D721Med (cell line): Measurements from ENCODE around the gene TRAPPC14.

Experiments used
- DNase-seq: peaks from one replicate; pipeline ENCODE4 v3.0.0; 2011; ENCODE audit warnings: low spot score; ENCODE audit not compliant: insufficient read length
- FAIRE-seq: peaks from 2 replicates; lab custom pipeline; 2011; peaks lifted over from hg19 to GRCh38; lab: Jason Lieb, UNC
- CTCF ChIP-seq: IDR thresholded peaks from 2 replicates; pipeline ENCODE4 v1.5.1; 2012; ENCODE audit warnings: mild to moderate bottlenecking, control low read depth; ENCODE audit not compliant: insufficient read depth; ENCODE audit errors: missing control alignments

The TRAPPC14 gene

GRCh38 chr7:100163006-100163531, 4.5 kb upstream of the TRAPPC14 start:
- TF ChIP-seq CTCF: no peak
- no peak for DNase-seq

DNA sequence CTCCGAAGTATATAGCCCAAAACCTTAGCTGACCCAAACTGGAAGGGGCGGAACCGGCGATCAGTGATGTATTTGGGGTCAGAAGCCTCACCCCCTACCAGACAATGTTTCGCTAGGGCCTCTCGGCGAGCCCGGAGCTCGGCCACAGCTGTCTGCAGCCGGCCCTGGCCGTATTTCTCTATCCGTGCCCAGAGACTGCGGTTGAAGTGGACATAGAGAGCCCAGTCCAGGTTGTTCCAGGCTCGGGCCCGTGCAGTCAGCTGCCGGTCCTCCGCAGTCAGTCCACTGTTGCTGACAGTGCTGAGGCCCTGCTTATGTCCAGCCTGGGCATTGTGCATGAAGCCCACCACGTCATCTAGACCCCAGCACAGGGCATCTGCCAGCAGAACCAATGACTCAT, 1.5 kb upstream of the TRAPPC14 start:
- no peak for DNase-seq
- FAIRE-seq: no peak
- TF ChIP-seq CTCF: no peak

More at GRCh38 chr7:100163006-100163531, 4.5 kb upstream of the TRAPPC14 start:
- no peak for FAIRE-seq

DNA sequence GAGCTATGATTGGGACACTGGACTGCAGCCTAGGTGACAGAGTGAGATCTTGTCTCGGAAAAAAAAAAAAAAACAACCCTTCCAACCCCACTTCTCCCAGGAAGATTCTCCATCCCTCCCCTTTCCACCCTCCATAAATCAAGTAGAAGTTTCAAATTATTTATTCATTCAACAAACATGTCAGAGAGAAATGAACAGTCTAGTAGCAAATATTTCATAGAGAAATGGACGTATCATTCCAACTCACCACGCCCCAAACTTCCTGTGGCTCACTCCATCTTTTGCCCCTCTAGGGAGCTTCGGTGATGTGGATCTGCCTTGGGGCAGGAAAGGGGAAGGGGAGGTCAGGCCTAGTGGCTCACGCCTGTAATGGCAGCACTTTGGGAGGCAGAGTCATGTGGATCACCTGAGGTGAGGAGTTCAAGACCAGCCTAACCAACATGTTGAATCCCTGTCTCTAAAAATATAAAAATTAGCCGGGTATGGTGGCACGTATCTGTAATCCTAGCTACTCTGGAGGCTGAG, 638 bp upstream of the TRAPPC14 start:
- no peak for FAIRE-seq
- no peak for DNase-seq
- no peak for TF ChIP-seq CTCF

- no peak for FAIRE-seq
- TF ChIP-seq CTCF: no peak
- no peak for DNase-seq
These were observed 942 bp downstream of the TRAPPC14 start for GRCh38 chr7:100157334-100158228.

- FAIRE-seq (no peak), DNase-seq (no peak)
- TF ChIP-seq CTCF: no peak
These were observed 1.5 kb downstream of the TRAPPC14 start for GRCh38 chr7:100157069-100157333.

DNA sequence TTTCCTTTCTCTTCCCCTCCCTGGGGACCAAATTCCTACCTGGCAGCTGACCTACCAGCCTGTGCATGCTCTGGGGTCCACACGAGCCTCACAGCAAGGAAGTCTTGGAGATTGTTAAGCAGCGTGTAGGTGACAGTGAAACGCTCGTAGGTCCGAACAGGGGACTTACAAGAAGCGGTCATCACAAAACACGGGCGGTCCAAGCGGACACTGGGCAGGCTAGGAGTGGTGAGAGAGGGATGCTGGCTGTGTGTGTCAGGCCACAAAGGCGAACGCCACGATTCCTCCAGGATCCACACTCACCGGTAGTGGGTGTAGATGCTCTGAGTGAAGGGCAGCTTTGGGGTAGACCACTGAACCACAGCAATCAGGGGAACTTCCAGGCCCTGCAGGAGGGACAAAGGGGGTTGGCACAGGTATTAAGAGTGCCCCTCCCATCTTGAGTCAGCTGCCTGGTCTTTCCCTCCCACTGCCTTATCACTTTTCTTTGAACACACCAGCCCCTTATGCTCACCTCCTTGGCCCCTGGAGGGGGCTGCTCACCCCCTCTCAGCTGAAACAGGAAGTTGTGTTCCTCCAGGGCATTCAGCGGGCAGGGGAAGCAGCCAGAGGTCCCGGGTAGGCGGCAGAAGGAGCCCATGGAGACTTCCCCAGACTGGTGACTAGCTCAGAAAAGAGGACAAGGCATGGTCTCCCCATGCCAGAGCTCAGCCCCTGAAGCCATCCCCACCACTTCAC, 2.0 kb downstream of the TRAPPC14 start:
- DNase-seq (no peak), FAIRE-seq (no peak)
- TF ChIP-seq CTCF: no peak
